IMR-90 (cell line): Measurements from ENCODE around the gene MYO9B. TPM values are rescaled to one million over a fixed set of nuclear protein-coding genes. Genes with fewer than 3 reads are reported as not detected.
A peak's percentile ranks its signal among the peaks of the same experiment; 100 is the strongest.

Experiments used
- ATAC-seq: fragments of 200-7000 bp; cut with Tn5 transposase; 2 replicates; pipeline ENCODE4 v1.9.1; 2020; ENCODE audit warnings: low read depth, mild to moderate bottlenecking, moderate library complexity
- BruUV-seq: library from RNA; stranded (reverse); fragments of 400-500 nt; replicated peaks from 2 replicates; lab custom pipeline; 2021; lab: Mats Ljungman, UMichigan
- CTCF ChIA-PET: fragments of 300-600 bp; formaldehyde crosslinking; extraction: SDS; loops from one replicate; lab custom pipeline; 2021; ENCODE audit warnings: antibody characterized with exemption; lab: Yijun Ruan, JAX
- POLR2A ChIA-PET: fragments of 300-600 bp; sonication (Branson Sonifier 250); formaldehyde crosslinking; loops from one replicate; lab custom pipeline; 2022; ENCODE audit warnings: antibody characterized with exemption; ENCODE audit not compliant: unreplicated experiment; lab: Charles Lee
- DNase-seq: peaks from one replicate; pipeline ENCODE4 v3.0.0; 2013
- H2AFZ ChIP-seq: replicated peaks from 2 replicates; pipeline ENCODE3; 2013; ENCODE audit warnings: low read length, mild to moderate bottlenecking; ENCODE audit not compliant: poor library complexity
- H2AK5ac ChIP-seq: 2 replicates; pipeline ENCODE4 v1.6.1; 2013; ENCODE audit warnings: low read depth, low read length, inconsistent platforms
- H2AK9ac ChIP-seq: replicated peaks from 2 replicates; pipeline ENCODE3; 2013; ENCODE audit warnings: mild to moderate bottlenecking, low read depth, low read length, moderate library complexity; ENCODE audit not compliant: poor library complexity
- H2BK120ac ChIP-seq: 2 replicates; pipeline ENCODE4 v1.6.1; 2013; ENCODE audit warnings: low read depth, low read length, inconsistent platforms
- H2BK15ac ChIP-seq: 3 replicates; pipeline ENCODE4 v1.6.1; 2013; ENCODE audit warnings: low read depth, low read length, inconsistent platforms
- H2BK20ac ChIP-seq: 2 replicates; pipeline ENCODE4 v1.6.1; 2013; ENCODE audit warnings: low read depth, mild to moderate bottlenecking, inconsistent platforms, low read length, moderate library complexity
- H2BK5ac ChIP-seq: 2 replicates; pipeline ENCODE4 v1.6.1; 2013; ENCODE audit warnings: mild to moderate bottlenecking, low read depth, low read length, inconsistent platforms; ENCODE audit not compliant: poor library complexity, severe bottlenecking
- H3K14ac ChIP-seq: replicated peaks from 2 replicates; pipeline ENCODE4 v1.6.1; 2013; ENCODE audit warnings: low read depth, low read length, inconsistent platforms
- H3K18ac ChIP-seq: 2 replicates; pipeline ENCODE4 v1.6.1; 2013; ENCODE audit warnings: low read depth, low read length, control low read depth
- H3K23ac ChIP-seq: 2 replicates; pipeline ENCODE4 v1.6.1; 2013; ENCODE audit warnings: low read depth, low read length, inconsistent platforms
- H3K27ac ChIP-seq: 2 replicates; pipeline ENCODE4 v1.5.1; 2013; ENCODE audit warnings: mild to moderate bottlenecking, control low read depth, low read length; ENCODE audit not compliant: insufficient read depth
- H3K27me3 ChIP-seq: 2 replicates; pipeline ENCODE4 v1.6.1; 2013; ENCODE audit warnings: low read length; ENCODE audit not compliant: control insufficient read depth, insufficient read depth
- H3K36me3 ChIP-seq: 2 replicates; pipeline ENCODE4 v1.6.1; 2013; ENCODE audit warnings: low read length, mixed read lengths; ENCODE audit not compliant: control insufficient read depth, insufficient read depth
- H3K4ac ChIP-seq: 2 replicates; pipeline ENCODE4 v1.6.1; 2013; ENCODE audit warnings: low read depth, low read length, inconsistent platforms
- H3K4me1 ChIP-seq: 2 replicates; pipeline ENCODE4 v1.6.1; 2013; ENCODE audit warnings: low read length, mixed read lengths; ENCODE audit not compliant: control insufficient read depth, insufficient read depth
- H3K4me2 ChIP-seq: 2 replicates; pipeline ENCODE4 v1.6.1; 2013; ENCODE audit warnings: low read depth, mild to moderate bottlenecking, control low read depth, low read length, moderate library complexity
- H3K4me3 ChIP-seq: 2 replicates; pipeline ENCODE4 v1.5.1; 2013; ENCODE audit warnings: low read depth, mild to moderate bottlenecking, control low read depth, low read length, moderate library complexity; ENCODE audit not compliant: insufficient read depth
- H3K56ac ChIP-seq: 2 replicates; pipeline ENCODE4 v1.6.1; 2013; ENCODE audit warnings: low read length, inconsistent platforms; ENCODE audit not compliant: insufficient read depth; ENCODE audit errors: extremely low read depth
- H3K79me1 ChIP-seq, 2 experiments: 2 replicates each; pipeline ENCODE4 v1.6.1; 2013; ENCODE audit warnings: low read length in 2 of 2, inconsistent platforms in 1 of 2, low read depth in 1 of 2
- H3K9ac ChIP-seq: 2 replicates; pipeline ENCODE4 v1.6.1; 2013; ENCODE audit warnings: low read depth, low read length, control low read depth
- H3K9me1 ChIP-seq: 2 replicates; pipeline ENCODE4 v1.6.1; 2013; ENCODE audit warnings: low read length, inconsistent platforms; ENCODE audit not compliant: insufficient read depth
- H3K9me3 ChIP-seq: 2 replicates; pipeline ENCODE4 v1.6.1; 2013; ENCODE audit warnings: low read length; ENCODE audit not compliant: control insufficient read depth, insufficient read depth
- H4K20me1 ChIP-seq: 2 replicates; pipeline ENCODE4 v1.6.1; 2013; ENCODE audit warnings: low read length, inconsistent platforms; ENCODE audit not compliant: insufficient read depth
- H4K5ac ChIP-seq: 2 replicates; pipeline ENCODE4 v1.6.1; 2013; ENCODE audit warnings: mild to moderate bottlenecking, low read depth, low read length, control low read depth
- H4K8ac ChIP-seq, 2 experiments: 2 replicates each; pipeline ENCODE4 v1.6.1; 2013; ENCODE audit warnings: low read depth in 2 of 2, low read length in 2 of 2, control low read depth in 1 of 2, inconsistent platforms in 1 of 2
- H4K91ac ChIP-seq: 2 replicates; pipeline ENCODE4 v1.6.1; 2013; ENCODE audit warnings: low read depth, low read length, inconsistent platforms; ENCODE audit not compliant: insufficient read depth
- CEBPB ChIP-seq: IDR thresholded peaks from 2 replicates; pipeline ENCODE4 v1.6.1; 2012; ENCODE audit warnings: low read depth, low read length, improper control_type of control experiment
- CHD1 ChIP-seq: IDR thresholded peaks from 2 replicates; pipeline ENCODE4 v1.6.1; 2012; ENCODE audit warnings: low read depth, low read length, improper control_type of control experiment
- FOS ChIP-seq: fragments of 150-350 bp; IDR thresholded peaks from 2 replicates; pipeline ENCODE4 v1.6.1; 2016; ENCODE audit warnings: low read depth, low read length
- MXI1 ChIP-seq: IDR thresholded peaks from 2 replicates; pipeline ENCODE4 v1.6.1; 2012; ENCODE audit warnings: low read depth, mild to moderate bottlenecking, low read length, moderate library complexity, borderline replicate concordance
- POLR2A ChIP-seq: IDR thresholded peaks from 2 replicates; pipeline ENCODE4 v1.6.1; 2012; ENCODE audit warnings: mild to moderate bottlenecking, low read depth, low read length
- RAD21 ChIP-seq: IDR thresholded peaks from 2 replicates; pipeline ENCODE4 v1.6.1; 2012; ENCODE audit warnings: low read length, improper control_type of control experiment
- RFX5 ChIP-seq: IDR thresholded peaks from 2 replicates; pipeline ENCODE4 v1.8.0; 2012; ENCODE audit warnings: low read depth, mild to moderate bottlenecking, low read length, moderate library complexity
- SMC3 ChIP-seq: fragments of 150-350 bp; IDR thresholded peaks from 2 replicates; pipeline ENCODE4 v1.6.1; 2016; ENCODE audit warnings: low read depth, mild to moderate bottlenecking, antibody characterized with exemption, low read length, moderate library complexity
- WGBS, 2 experiments: methylation state at CpG; one replicate each; pipeline versions ENCODE4 v1.1.5 to v1.1.7; 2013; ENCODE audit warnings: missing lambda C conversion rate in 2 of 2; ENCODE audit not compliant: insufficient read length in 1 of 2; ENCODE audit errors: extremely low coverage in 2 of 2; 5-methylcytosine and 5-hydroxymethylcytosine counted together
- dilution Hi-C: fragments of 300-500 bp; cut with HindIII; formaldehyde crosslinking; loops from one replicate; pipeline ENCODE4 v1.14.3; 2018; ENCODE audit warnings: low sequenced_read_pairs; ENCODE audit not compliant: unreplicated experiment
- in situ Hi-C: fragments of 300-500 bp; cut with MboI; formaldehyde crosslinking; loops from 3 replicates; pipeline ENCODE4 v1.14.3; 2019; ENCODE audit warnings: low sequenced_read_pairs, inconsistent platforms, mixed read lengths
- intact Hi-C: fragments of 100-400 bp; cut with micrococcal nuclease; formaldehyde crosslinking; loops from 2 replicates; pipeline ENCODE4 v1.10.0; 2022
- polyA plus RNA-seq, 3 experiments: library from polyadenylated mRNA; depleted of rRNA; stranded (reverse); fragments of >200 nt; gene quantifications; 2 replicates each; pipeline ENCODE4 v1.2.3, GENCODE V29; 2012; ENCODE audit warnings: low replicate concordance in 1 of 3
- total RNA-seq: library from RNA; depleted of rRNA; stranded (reverse); fragments of >200 nt; gene quantifications from 2 replicates; pipeline ENCODE4 v1.2.3, GENCODE V29; 2012
- TF ChIP-seq, protein P1 (sequence below): fragments of 150-350 bp; IDR thresholded peaks from 2 replicates; pipeline ENCODE4 v1.6.1; 2016; ENCODE audit warnings: low read depth, mild to moderate bottlenecking, low read length, moderate library complexity, borderline replicate concordance

Gene MYO9B
- total and polyA plus RNA-seq, 2 of the 4 experiments (the other 2 are of a cell fraction): 61.8 to 77.8 TPM

DNA sequence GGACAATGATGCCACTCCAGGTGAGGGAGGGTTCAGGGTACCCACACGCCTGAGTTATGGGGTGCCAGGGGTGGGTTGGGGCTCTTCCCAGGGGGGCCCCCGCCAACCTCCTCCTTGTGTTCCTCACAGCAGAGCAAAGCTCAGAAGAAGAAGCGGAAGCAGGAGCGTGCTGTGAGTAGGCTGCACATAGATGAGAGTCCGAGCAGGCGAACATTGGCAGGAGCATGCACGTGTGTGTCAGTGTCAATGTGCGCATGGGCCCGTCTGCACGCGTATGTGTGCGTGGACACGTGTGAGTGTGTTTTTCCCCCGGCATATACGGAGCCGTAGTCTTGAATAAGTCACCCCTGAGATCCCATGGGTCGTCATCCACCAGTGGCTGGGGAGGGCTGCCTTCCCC lies 127.1 kb downstream of the MYO9B start:
- Histone ChIP-seq H2AK5ac (no peak overlapping the region), H2BK5ac (no peak overlapping the region), H3K4ac (no peak overlapping the region), H3K4me2 (no peak overlapping the region), H3K36me3 (peaks cover 84% of the 10 kb centered on the region), H2BK120ac (no peak overlapping the region), H3K79me1 (peaks cover 6 to 20% of the 10 kb centered on the region in 2 experiments; a peak in 3 of 4 replicates), H3K27me3 (no peaks in the 10 kb centered on the region), H4K5ac (no peak overlapping the region), H2BK15ac (no peak overlapping the region), H3K56ac (no peak overlapping the region), H3K27ac (no peak overlapping the region), H4K20me1 (peaks cover 12% of the 10 kb centered on the region), H3K9me1 (peaks cover 3% of the 10 kb centered on the region; the same call in 1 of the 2 replicates), H3K4me1 (no peaks in the 10 kb centered on the region), H3K9me3 (no peaks in the 10 kb centered on the region), H3K9ac (no peak overlapping the region), H2BK20ac (no peak overlapping the region), H3K18ac (no peak overlapping the region), H3K4me3 (no peak overlapping the region), H2AK9ac (peak overlapping the region; percentile 55), H4K91ac (no peak overlapping the region), H4K8ac (no peak overlapping the region), H2AFZ (peak overlapping the region; percentile 21), H3K14ac (no peak overlapping the region), H3K23ac (no peak overlapping the region)
- no peak for ATAC-seq
- BruUV-seq: no TSS peak
- ChIA-PET CTCF (no interaction called here), POLR2A (no interaction called here)
- intact Hi-C loops: no loop called here
- in situ Hi-C loops: loop anchor here (10.0 kb wide), 1 partner anchor 82 kb away; the partner anchor contains the start of gene ANKLE1
- no peak for TF ChIP-seq CEBPB
- no peak for TF ChIP-seq MXI1
- TF ChIP-seq SMC3: no peak
- TF ChIP-seq, protein P1, sequence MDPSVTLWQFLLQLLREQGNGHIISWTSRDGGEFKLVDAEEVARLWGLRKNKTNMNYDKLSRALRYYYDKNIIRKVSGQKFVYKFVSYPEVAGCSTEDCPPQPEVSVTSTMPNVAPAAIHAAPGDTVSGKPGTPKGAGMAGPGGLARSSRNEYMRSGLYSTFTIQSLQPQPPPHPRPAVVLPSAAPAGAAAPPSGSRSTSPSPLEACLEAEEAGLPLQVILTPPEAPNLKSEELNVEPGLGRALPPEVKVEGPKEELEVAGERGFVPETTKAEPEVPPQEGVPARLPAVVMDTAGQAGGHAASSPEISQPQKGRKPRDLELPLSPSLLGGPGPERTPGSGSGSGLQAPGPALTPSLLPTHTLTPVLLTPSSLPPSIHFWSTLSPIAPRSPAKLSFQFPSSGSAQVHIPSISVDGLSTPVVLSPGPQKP: no peak
- no peak for TF ChIP-seq RFX5
- no peak for TF ChIP-seq RAD21
- no peak for TF ChIP-seq FOS
- TF ChIP-seq CHD1: no peak
- no peak for TF ChIP-seq POLR2A
- dilution Hi-C loops: no loop called here
- no peak for DNase-seq
- WGBS, 2 experiments: 96% methylated on average over 15 of the region's 17 CpGs; no CpG with 5 or more reads in 1 of the 2 experiments
